Left ventricle myocardium inferior (tissue), 1 donor: ENCODE results near the gene ACOX1. TPM values are rescaled to one million over a fixed set of nuclear protein-coding genes. Genes with fewer than 3 reads are reported as not detected.

Experiments
- DNase-seq: peaks from one replicate; pipeline ENCODE4 v3.0.0-alpha.2; 2020
- H3K27ac ChIP-seq: fragments of 200-600 bp; replicated peaks from 2 replicates; pipeline ENCODE4 v1.8.0; 2021
- H3K27me3 ChIP-seq: fragments of 200-600 bp; 2 replicates; pipeline ENCODE4 v1.8.0; 2021; ENCODE audit warnings: low read depth
- H3K36me3 ChIP-seq: fragments of 200-600 bp; 2 replicates; pipeline ENCODE4 v1.8.0; 2021
- H3K4me1 ChIP-seq: fragments of 200-600 bp; 2 replicates; pipeline ENCODE4 v1.8.0; 2021
- H3K4me3 ChIP-seq: fragments of 200-600 bp; 2 replicates; pipeline ENCODE4 v1.8.0; 2021; ENCODE audit warnings: mild to moderate bottlenecking, moderate library complexity
- H3K9me3 ChIP-seq: fragments of 200-600 bp; replicated peaks from 2 replicates; pipeline ENCODE4 v1.8.0; 2021
- CTCF ChIP-seq: fragments of 200-600 bp; IDR thresholded peaks from 2 replicates; pipeline ENCODE4 v1.8.0; 2021; ENCODE audit warnings: antibody characterized with exemption, mild to moderate bottlenecking, borderline replicate concordance
- intact Hi-C: fragments of 100-400 bp; cut with micrococcal nuclease; formaldehyde crosslinking; loops from one replicate; pipeline ENCODE4 v1.11.0; 2022
- total RNA-seq: library from RNA; stranded (reverse); fragmentation: NEBNext Ultra II Directional; extraction: Animal tissue kit (Norgen Biotek cat#: 25700); gene quantifications from one replicate; pipeline ENCODE4 v1.2.1, GENCODE V29; 2021
- donor health status: DM: no; HTN: yes; CAD: no; lungs with severe emphysema.

The ACOX1 gene
- total RNA-seq, 1 donor from 2014 or later = 76.4 TPM

DNA sequence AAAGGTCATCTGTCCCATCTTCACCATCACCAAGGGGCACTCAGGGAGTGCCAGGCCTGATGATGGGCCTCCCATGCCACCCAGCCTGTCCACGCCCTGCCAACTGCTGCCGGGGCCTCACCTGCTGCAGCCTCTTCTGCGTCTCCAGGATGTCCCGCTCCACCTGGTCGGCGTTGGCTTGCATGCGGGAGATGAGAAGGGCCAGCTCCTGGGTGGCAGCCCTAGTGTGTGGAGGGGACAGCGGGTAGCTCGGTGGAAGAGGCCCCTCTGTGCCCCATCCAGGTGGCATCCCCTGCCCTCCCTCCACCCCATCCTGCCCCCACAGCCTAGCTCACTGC is 44.9 kb upstream of the ACOX1 start:
- no peak overlapping the region for H3K27ac ChIP-seq
- no peak for DNase-seq
- no peak overlapping the region for H3K4me3 ChIP-seq
- no peak for TF ChIP-seq CTCF
- no peaks in the 10 kb centered on the region for H3K4me1 ChIP-seq
- intact Hi-C loops = no loop called here
- peaks cover 21% of the 10 kb centered on the region for H3K27me3 ChIP-seq
- no peaks in the 10 kb centered on the region for H3K36me3 ChIP-seq
- H3K9me3 ChIP-seq = no peaks in the 10 kb centered on the region

DNA sequence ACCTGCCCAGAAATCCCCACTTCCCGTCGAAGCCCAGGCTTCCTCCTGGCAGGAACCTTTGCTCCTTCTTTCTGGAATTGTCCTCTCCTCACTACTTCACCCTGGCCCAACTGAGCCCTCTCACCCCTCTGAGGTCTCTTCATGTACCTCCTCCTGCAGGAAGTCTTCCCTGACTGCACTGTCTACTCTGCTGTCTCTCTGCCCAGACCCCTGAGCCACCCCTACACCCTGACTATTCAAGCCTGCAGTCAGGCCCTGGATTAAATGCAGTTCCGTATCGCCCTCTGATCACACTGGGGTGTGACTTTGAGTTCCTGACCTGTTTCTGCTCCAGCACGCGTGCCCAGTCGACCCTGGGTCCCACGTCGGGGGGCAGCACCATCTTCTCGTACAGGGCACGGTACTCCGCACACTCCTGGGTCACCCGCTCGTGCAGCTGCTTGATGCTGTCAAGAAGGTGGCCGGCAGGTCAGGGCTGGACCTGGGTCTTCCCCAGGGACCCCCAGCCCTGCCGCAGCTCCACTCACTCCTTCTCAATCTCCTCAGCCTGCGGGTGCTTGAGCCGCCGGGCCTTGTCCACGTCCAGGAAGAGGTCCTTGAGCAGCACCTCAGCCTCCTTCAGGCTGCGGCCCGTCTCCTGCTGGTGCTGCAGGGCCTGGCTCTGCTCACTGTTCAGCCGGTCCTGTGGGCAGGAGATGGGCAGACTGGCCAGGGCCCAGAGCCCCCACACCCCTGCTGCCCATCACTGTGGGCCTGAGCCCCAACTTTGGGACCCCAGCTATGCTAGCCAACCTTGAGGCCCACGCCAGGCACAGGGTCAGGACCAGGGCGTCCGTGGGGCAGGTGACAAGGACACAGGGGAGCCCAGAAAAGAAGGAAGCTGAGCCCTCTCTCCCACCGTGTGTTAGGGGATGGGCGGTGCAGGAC is 44.3 kb upstream of the ACOX1 start:
- Histone ChIP-seq H3K27me3 (peaks cover 21% of the 10 kb centered on the region), H3K36me3 (no peaks in the 10 kb centered on the region), H3K4me1 (no peaks in the 10 kb centered on the region), H3K9me3 (no peaks in the 10 kb centered on the region), H3K4me3 (no peak overlapping the region), H3K27ac (no peak overlapping the region)
- no peak for DNase-seq
- intact Hi-C loops = no loop called here
- TF ChIP-seq CTCF = no peak

GRCh38 chr17:76022285-76022684 is 43.3 kb upstream of the ACOX1 start:
- Histone ChIP-seq H3K4me3 (no peak overlapping the region), H3K4me1 (no peaks in the 10 kb centered on the region), H3K9me3 (no peaks in the 10 kb centered on the region), H3K36me3 (no peaks in the 10 kb centered on the region), H3K27me3 (peaks cover 21% of the 10 kb centered on the region), H3K27ac (no peak overlapping the region)
- no peak for TF ChIP-seq CTCF
- no peak for DNase-seq
- intact Hi-C loops = no loop called here

DNA sequence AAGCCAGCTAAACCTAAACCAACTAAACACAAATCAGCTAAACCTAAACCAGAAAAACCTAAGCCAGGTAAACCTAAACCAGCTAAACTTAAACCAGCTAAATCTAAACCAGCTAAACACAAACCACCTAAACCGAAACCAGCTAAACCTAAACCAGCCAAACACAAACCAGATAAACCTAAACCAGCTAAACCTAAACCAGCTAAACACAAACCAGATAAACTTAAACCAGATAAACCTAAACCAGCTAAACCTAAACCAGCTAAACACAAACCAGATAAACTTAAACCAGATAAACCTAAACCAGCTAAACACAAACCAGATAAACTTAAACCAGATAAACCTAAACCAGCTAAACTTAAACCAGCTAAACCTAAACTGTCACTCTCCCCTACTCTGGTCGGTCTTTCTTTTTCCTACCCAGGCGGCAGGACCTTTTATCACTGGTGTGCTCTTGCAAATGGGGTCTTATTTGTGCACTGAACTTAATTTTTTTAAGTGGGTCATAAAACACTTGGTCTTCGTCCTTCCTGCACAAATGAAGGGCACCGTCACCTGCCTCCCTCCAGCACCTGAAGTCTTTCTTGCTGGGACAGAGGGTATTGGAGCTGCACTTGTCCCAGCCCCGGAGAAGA is 41.0 kb upstream of the ACOX1 start:
- H3K9me3 ChIP-seq = no peaks in the 10 kb centered on the region
- H3K36me3 ChIP-seq = no peaks in the 10 kb centered on the region
- H3K27me3 ChIP-seq = peaks cover 31% of the 10 kb centered on the region
- intact Hi-C loops = no loop called here
- no peaks in the 10 kb centered on the region for H3K4me1 ChIP-seq
- no peak overlapping the region for H3K4me3 ChIP-seq
- no peak overlapping the region for H3K27ac ChIP-seq
- no peak for TF ChIP-seq CTCF
- DNase-seq = no peak

DNA sequence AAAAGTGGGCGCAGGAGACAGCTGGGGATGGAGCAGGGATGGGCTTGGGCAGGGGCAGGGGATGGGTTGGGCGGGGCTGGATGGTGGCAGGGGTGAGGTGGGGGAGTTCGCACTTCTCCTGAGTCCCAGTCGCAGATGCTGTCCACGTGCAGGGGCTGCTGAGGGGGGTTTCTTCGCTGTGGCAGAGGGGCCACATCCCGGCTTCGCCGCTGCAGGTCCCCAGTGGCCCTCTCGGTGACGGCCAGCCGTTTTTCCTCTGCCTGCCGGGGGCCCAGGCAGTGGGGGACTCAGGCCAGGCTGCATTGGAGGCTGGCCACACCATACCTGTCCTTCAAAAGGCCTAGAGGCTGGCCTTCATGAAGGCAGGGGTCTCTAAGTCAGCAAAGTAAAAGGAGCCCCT is 39.8 kb upstream of the ACOX1 start:
- intact Hi-C loops = no loop called here
- Histone ChIP-seq H3K27me3 (peaks cover 38% of the 10 kb centered on the region), H3K9me3 (no peaks in the 10 kb centered on the region), H3K4me3 (no peak overlapping the region), H3K36me3 (no peaks in the 10 kb centered on the region), H3K27ac (no peak overlapping the region), H3K4me1 (peaks cover 6% of the 10 kb centered on the region)
- no peak for DNase-seq
- TF ChIP-seq CTCF = no peak
